GM12878 (cell line): ENCODE results near the gene ERO1B. TPM values are rescaled to one million over a fixed set of nuclear protein-coding genes. Genes with fewer than 3 reads are reported as not detected.

Experiments used
- ATAC-seq: fragments of 200-7000 bp; cut with Tn5 transposase; 3 replicates; pipeline ENCODE4 v1.9.1; 2020; ENCODE audit warnings: mild to moderate bottlenecking, moderate library complexity
- BruUV-seq: library from RNA; stranded (reverse); fragments of 400-500 nt; replicated peaks from 2 replicates; lab custom pipeline; 2021; lab: Mats Ljungman, UMichigan
- CTCF ChIA-PET: fragments of 300-600 bp; sonication (Branson Sonifier 250); formaldehyde crosslinking; extraction: SDS; loops from one replicate; lab custom pipeline; 2021; ENCODE audit warnings: inconsistent platforms; lab: Yijun Ruan, JAX
- POLR2A ChIA-PET: fragments of 350-600 bp; formaldehyde crosslinking; extraction: SDS; loops from one replicate; lab custom pipeline; 2021; ENCODE audit warnings: inconsistent platforms; lab: Charles Lee
- RAD21 ChIA-PET: fragments of 300-600 bp; sonication (Branson Sonifier 250); formaldehyde crosslinking; loops from one replicate; lab custom pipeline; 2023; ENCODE audit warnings: antibody characterized with exemption; ENCODE audit not compliant: unreplicated experiment; lab: Charles Lee
- SMC1A ChIA-PET: fragments of 300-600 bp; sonication (Branson Sonifier 250); formaldehyde crosslinking; loops from one replicate; lab custom pipeline; 2023; ENCODE audit not compliant: unreplicated experiment, uncharacterized antibody; lab: Charles Lee
- DNase-seq: peaks from one replicate; pipeline ENCODE4 v3.0.0-alpha.2; 2011; ENCODE audit warnings: low read depth, low spot score
- FAIRE-seq: peaks from 3 replicates; lab custom pipeline; 2011; peaks lifted over from hg19 to GRCh38; lab: Jason Lieb, UNC
- H2AFZ ChIP-seq: 2 replicates; pipeline ENCODE4 v1.6.0; 2011; ENCODE audit warnings: low read depth, low read length, control low read depth; ENCODE audit not compliant: control insufficient read depth
- H3K27ac ChIP-seq: 2 replicates; pipeline ENCODE4 v1.5.1; 2011; ENCODE audit warnings: control low read depth; ENCODE audit not compliant: control insufficient read depth, insufficient read depth
- H3K27me3 ChIP-seq, 2 experiments: replicated peaks in 1 of 2; 2 replicates each; pipeline versions ENCODE4 v1.6.0 to v1.6.1; 2011; ENCODE audit warnings: low read length in 1 of 2; ENCODE audit not compliant: control insufficient read depth in 2 of 2, insufficient read depth in 2 of 2
- H3K36me3 ChIP-seq, 2 experiments: 2 replicates each; pipeline ENCODE4 v1.5.1; 2011; ENCODE audit warnings: low read length in 1 of 2; ENCODE audit not compliant: control insufficient read depth in 2 of 2, insufficient read depth in 2 of 2
- H3K4me1 ChIP-seq: 2 replicates; pipeline ENCODE4 v1.6.1; 2011; ENCODE audit warnings: mild to moderate bottlenecking, low read length, moderate library complexity, mixed read lengths; ENCODE audit not compliant: control insufficient read depth, insufficient read depth
- H3K4me2 ChIP-seq: 2 replicates; pipeline ENCODE4 v1.6.0; 2011; ENCODE audit warnings: control low read depth; ENCODE audit not compliant: control insufficient read depth, insufficient read depth
- H3K4me3 ChIP-seq: fragments of 200-600 bp; sonication (generic); 2 replicates; pipeline ENCODE4 v1.5.1; 2016
- H3K79me2 ChIP-seq: 2 replicates; pipeline ENCODE4 v1.6.0; 2011; ENCODE audit warnings: low read length; ENCODE audit not compliant: control insufficient read depth, insufficient read depth
- H3K9ac ChIP-seq: 2 replicates; pipeline ENCODE4 v1.8.0; 2011; ENCODE audit warnings: low read length, control low read depth, mixed read lengths; ENCODE audit not compliant: control insufficient read depth, insufficient read depth
- H3K9me3 ChIP-seq: replicated peaks from 3 replicates; pipeline ENCODE4 v1.5.1; 2011; ENCODE audit warnings: mild to moderate bottlenecking, low read length; ENCODE audit not compliant: control insufficient read depth, insufficient read depth
- H4K20me1 ChIP-seq: 2 replicates; pipeline ENCODE4 v1.6.0; 2011; ENCODE audit not compliant: control insufficient read depth, insufficient read depth
- CBFB ChIP-seq: IDR thresholded peaks from 2 replicates; pipeline ENCODE4 v1.6.1; 2016; ENCODE audit warnings: antibody characterized with exemption, low read depth
- CBX5 ChIP-seq: sonication (generic); IDR thresholded peaks from 2 replicates; pipeline ENCODE4 v1.6.1; 2016; ENCODE audit warnings: low read depth, moderate library complexity, mild to moderate bottlenecking, inconsistent platforms
- EGR1 ChIP-seq, 2 experiments: IDR thresholded peaks; 1 replicate in 1 of 2; 2 replicates in 1 of 2; pipeline ENCODE4 v1.6.1; 2011 to 2012; ENCODE audit warnings: low read depth in 2 of 2, low read length in 2 of 2, borderline replicate concordance in 1 of 2, mild to moderate bottlenecking in 1 of 2, moderate library complexity in 1 of 2
- GABPA ChIP-seq: IDR thresholded peaks from 2 replicates; pipeline ENCODE4 v1.6.1; 2014; ENCODE audit warnings: antibody characterized with exemption, low read depth, mild to moderate bottlenecking, inconsistent platforms
- NBN ChIP-seq: fragments of 450-650 bp; IDR thresholded peaks from 2 replicates; pipeline ENCODE4 v1.6.1; 2016
- SMAD5 ChIP-seq: IDR thresholded peaks from 2 replicates; pipeline ENCODE4 v1.6.1; 2016; ENCODE audit warnings: antibody characterized with exemption, low read depth
- SP1 ChIP-seq: IDR thresholded peaks from one replicate; pipeline ENCODE4 v1.6.1; 2011; ENCODE audit warnings: low read depth, low read length
- SPI1 ChIP-seq: IDR thresholded peaks from 2 replicates; pipeline ENCODE4 v1.6.1; 2011; ENCODE audit warnings: low read depth, mild to moderate bottlenecking, low read length, moderate library complexity, borderline replicate concordance; ENCODE audit not compliant: insufficient read depth
- TCF7 ChIP-seq: IDR thresholded peaks from 2 replicates; pipeline ENCODE4 v1.6.1; 2014; ENCODE audit warnings: antibody characterized with exemption, borderline replicate concordance
- ZNF217 ChIP-seq: fragments of 450-650 bp; IDR thresholded peaks from 2 replicates; pipeline ENCODE4 v1.6.1; 2017; ENCODE audit warnings: antibody characterized with exemption, mild to moderate bottlenecking
- WGBS: methylation state at CpG from one replicate; pipeline ENCODE4 v1.1.6; 2016; ENCODE audit warnings: low lambda C conversion rate; ENCODE audit not compliant: insufficient replicate concordance, insufficient coverage; ENCODE audit errors: missing lambda C conversion rate; 5-methylcytosine and 5-hydroxymethylcytosine counted together
- in situ Hi-C: fragments of 300-500 bp; cut with MboI; formaldehyde crosslinking; loops from 9 replicates; pipeline ENCODE4 v1.14.3; 2018; ENCODE audit warnings: mixed read lengths
- intact Hi-C: fragments of 100-400 bp; cut with micrococcal nuclease; formaldehyde crosslinking; loops from one replicate; pipeline ENCODE4 v1.14.2; 2022; ENCODE audit not compliant: unreplicated experiment
- polyA plus RNA-seq, 11 experiments: library from polyadenylated mRNA; depleted of rRNA in 4 of 11; unstranded in 6 of 11; stranded (reverse) in 5 of 11; fragments of >200 nt; fragmentation: Nextera tagmentation in 4 of 11; fragmentation: Illumina TruSeq in 1 of 11; extraction: Ambion mirVana in 4 of 11; extraction: Trizol in 1 of 11; gene quantifications; 1 replicate in 1 of 11; 2 replicates in 10 of 11; pipeline versions ENCODE4 v1.2.1 to v1.2.3, GENCODE V29; 2011 to 2016; ENCODE audit warnings: inconsistent platforms in 2 of 11, missing spikeins in 2 of 11, low read depth in 1 of 11
- total RNA-seq, 4 experiments: library from RNA; depleted of rRNA in 3 of 4; stranded (reverse); fragments of >200 nt in 3 of 4; fragmentation: Illumina TruSeq in 1 of 4; extraction: Trizol in 1 of 4; gene quantifications; 2 replicates each; pipeline versions ENCODE4 v1.2.1 to v1.2.3, GENCODE V29; 2013 to 2021
- TF ChIP-seq, protein P1 (sequence below): fragments of 450-650 bp; IDR thresholded peaks from 2 replicates; pipeline ENCODE4 v1.6.1; 2018; ENCODE audit warnings: borderline replicate concordance, mild to moderate bottlenecking; ENCODE audit not compliant: partially characterized antibody
- TF ChIP-seq, protein P2 (sequence below): fragments of 450-650 bp; IDR thresholded peaks from 2 replicates; pipeline ENCODE4 v1.6.1; 2014; ENCODE audit warnings: mild to moderate bottlenecking
- TF ChIP-seq, protein P3 (sequence below): fragments of 450-650 bp; IDR thresholded peaks from 2 replicates; pipeline ENCODE4 v1.6.1; 2016; ENCODE audit warnings: mild to moderate bottlenecking, moderate library complexity, borderline replicate concordance
- TF ChIP-seq, protein P4 (sequence below): IDR thresholded peaks from 2 replicates; pipeline ENCODE4 v1.6.1; 2012; ENCODE audit warnings: low read length, inconsistent platforms

Gene ERO1B
- total and polyA plus RNA-seq, 10 of the 15 experiments (the other 5 are each of a cell fraction or from before 2014, with no cell fraction given) = 9.0 to 30.9 (median 23.0) TPM

DNA sequence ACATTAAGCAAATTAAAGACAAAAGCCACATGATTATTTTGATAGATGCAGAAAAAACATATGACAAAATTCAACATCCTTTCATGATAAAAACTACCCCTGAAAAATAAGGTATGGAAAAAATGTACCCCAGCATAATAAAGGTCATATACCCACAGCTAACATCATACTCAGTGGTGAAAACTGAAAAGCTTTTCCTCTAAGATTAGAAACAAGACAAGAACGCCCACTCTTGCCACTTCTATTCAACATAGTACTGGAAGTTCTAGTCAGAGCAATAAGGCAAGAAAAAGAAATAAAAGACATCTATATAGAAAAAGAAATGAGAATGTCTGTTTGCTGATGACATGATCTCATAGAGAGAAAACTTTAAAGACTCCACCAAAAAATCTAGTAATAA is 20.7 kb downstream of the ERO1B start:
- intact Hi-C loops (no loop called here), in situ Hi-C loops (no loop called here)
- WGBS = 36% methylated on average over 1 of the region's 1 CpG
- H3K9ac ChIP-seq = no peak overlapping the region
- DNase-seq = no peak
- H4K20me1 ChIP-seq = no peaks in the 10 kb centered on the region
- H3K27me3 ChIP-seq = no peaks in the 10 kb centered on the region
- no peak overlapping the region for H3K4me2 ChIP-seq
- no peak for ATAC-seq
- SMC1A ChIA-PET = no interaction called here
- TF ChIP-seq SMAD5 (no peak), SPI1 (no peak), ZNF217 (no peak), GABPA (no peak), NBN (no peak), CBX5 (no peak), TCF7 (no peak), SP1 (no peak), CBFB (no peak), EGR1 (IDR thresholded peaks at IDR 0.05; ENCODE audit: borderline replicate concordance in 1 of 2, low read depth in 2 of 2, low read length in 2 of 2) (no peak)
- TF ChIP-seq, protein P1, sequence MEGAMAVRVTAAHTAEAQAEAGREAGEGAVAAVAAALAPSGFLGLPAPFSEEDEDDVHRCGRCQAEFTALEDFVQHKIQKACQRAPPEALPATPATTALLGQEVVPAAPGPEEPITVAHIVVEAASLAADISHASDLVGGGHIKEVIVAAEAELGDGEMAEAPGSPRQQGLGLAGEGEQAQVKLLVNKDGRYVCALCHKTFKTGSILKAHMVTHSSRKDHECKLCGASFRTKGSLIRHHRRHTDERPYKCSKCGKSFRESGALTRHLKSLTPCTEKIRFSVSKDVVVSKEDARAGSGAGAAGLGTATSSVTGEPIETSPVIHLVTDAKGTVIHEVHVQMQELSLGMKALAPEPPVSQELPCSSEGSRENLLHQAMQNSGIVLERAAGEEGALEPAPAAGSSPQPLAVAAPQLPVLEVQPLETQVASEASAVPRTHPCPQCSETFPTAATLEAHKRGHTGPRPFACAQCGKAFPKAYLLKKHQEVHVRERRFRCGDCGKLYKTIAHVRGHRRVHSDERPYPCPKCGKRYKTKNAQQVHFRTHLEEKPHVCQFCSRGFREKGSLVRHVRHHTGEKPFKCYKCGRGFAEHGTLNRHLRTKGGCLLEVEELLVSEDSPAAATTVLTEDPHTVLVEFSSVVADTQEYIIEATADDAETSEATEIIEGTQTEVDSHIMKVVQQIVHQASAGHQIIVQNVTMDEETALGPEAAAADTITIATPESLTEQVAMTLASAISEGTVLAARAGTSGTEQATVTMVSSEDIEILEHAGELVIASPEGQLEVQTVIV = no peak
- TF ChIP-seq, protein P2, sequence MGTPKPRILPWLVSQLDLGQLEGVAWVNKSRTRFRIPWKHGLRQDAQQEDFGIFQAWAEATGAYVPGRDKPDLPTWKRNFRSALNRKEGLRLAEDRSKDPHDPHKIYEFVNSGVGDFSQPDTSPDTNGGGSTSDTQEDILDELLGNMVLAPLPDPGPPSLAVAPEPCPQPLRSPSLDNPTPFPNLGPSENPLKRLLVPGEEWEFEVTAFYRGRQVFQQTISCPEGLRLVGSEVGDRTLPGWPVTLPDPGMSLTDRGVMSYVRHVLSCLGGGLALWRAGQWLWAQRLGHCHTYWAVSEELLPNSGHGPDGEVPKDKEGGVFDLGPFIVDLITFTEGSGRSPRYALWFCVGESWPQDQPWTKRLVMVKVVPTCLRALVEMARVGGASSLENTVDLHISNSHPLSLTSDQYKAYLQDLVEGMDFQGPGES = no peak
- TF ChIP-seq, protein P3, sequence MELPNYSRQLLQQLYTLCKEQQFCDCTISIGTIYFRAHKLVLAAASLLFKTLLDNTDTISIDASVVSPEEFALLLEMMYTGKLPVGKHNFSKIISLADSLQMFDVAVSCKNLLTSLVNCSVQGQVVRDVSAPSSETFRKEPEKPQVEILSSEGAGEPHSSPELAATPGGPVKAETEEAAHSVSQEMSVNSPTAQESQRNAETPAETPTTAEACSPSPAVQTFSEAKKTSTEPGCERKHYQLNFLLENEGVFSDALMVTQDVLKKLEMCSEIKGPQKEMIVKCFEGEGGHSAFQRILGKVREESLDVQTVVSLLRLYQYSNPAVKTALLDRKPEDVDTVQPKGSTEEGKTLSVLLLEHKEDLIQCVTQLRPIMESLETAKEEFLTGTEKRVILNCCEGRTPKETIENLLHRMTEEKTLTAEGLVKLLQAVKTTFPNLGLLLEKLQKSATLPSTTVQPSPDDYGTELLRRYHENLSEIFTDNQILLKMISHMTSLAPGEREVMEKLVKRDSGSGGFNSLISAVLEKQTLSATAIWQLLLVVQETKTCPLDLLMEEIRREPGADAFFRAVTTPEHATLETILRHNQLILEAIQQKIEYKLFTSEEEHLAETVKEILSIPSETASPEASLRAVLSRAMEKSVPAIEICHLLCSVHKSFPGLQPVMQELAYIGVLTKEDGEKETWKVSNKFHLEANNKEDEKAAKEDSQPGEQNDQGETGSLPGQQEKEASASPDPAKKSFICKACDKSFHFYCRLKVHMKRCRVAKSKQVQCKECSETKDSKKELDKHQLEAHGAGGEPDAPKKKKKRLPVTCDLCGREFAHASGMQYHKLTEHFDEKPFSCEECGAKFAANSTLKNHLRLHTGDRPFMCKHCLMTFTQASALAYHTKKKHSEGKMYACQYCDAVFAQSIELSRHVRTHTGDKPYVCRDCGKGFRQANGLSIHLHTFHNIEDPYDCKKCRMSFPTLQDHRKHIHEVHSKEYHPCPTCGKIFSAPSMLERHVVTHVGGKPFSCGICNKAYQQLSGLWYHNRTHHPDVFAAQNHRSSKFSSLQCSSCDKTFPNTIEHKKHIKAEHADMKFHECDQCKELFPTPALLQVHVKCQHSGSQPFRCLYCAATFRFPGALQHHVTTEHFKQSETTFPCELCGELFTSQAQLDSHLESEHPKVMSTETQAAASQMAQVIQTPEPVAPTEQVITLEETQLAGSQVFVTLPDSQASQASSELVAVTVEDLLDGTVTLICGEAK = no peak
- TF ChIP-seq, protein P4, sequence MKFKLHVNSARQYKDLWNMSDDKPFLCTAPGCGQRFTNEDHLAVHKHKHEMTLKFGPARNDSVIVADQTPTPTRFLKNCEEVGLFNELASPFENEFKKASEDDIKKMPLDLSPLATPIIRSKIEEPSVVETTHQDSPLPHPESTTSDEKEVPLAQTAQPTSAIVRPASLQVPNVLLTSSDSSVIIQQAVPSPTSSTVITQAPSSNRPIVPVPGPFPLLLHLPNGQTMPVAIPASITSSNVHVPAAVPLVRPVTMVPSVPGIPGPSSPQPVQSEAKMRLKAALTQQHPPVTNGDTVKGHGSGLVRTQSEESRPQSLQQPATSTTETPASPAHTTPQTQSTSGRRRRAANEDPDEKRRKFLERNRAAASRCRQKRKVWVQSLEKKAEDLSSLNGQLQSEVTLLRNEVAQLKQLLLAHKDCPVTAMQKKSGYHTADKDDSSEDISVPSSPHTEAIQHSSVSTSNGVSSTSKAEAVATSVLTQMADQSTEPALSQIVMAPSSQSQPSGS = no peak
- H3K36me3 ChIP-seq = peaks cover 3 to 13% of the 10 kb centered on the region in 2 experiments; a peak in 3 of 4 replicates
- no peak for FAIRE-seq
- H3K4me3 ChIP-seq = no peak overlapping the region
- H3K4me1 ChIP-seq = no peaks in the 10 kb centered on the region
- CTCF ChIA-PET = no interaction called here
- RAD21 ChIA-PET = no interaction called here
- BruUV-seq = no TSS peak
- POLR2A ChIA-PET = no interaction called here
- H2AFZ ChIP-seq = no peak overlapping the region
- peaks cover 25% of the 10 kb centered on the region for H3K9me3 ChIP-seq
- H3K79me2 ChIP-seq = peaks cover 3% of the 10 kb centered on the region
- H3K27ac ChIP-seq = no peak overlapping the region
